Ovary (tissue), 3 donors: ENCODE results near the gene MAST3.

Source experiments
- CTCF ChIP-seq, 3 donors: fragments of 450-650 bp in 2 of 3; fragments of 200-600 bp in 1 of 3; IDR thresholded peaks; one replicate each; pipeline versions ENCODE4 v1.5.1 to v1.8.0; 2016 to 2022; ENCODE audit warnings: antibody characterized with exemption in 3 of 3, mild to moderate bottlenecking in 1 of 3
- EP300 ChIP-seq: sonication (generic); formaldehyde crosslinking; IDR thresholded peaks from one replicate; pipeline ENCODE4 v1.6.1; 2017; ENCODE audit warnings: antibody characterized with exemption
- POLR2A ChIP-seq: fragments of 450-650 bp; IDR thresholded peaks from one replicate; pipeline ENCODE4 v1.6.1; 2017; ENCODE audit warnings: antibody characterized with exemption, mild to moderate bottlenecking, moderate library complexity
- donor health status: DM: no; HTN: no; CAD: no.

- TF ChIP-seq CTCF (IDR thresholded peaks at IDR 0.05) (no peak), POLR2A (no peak), EP300 (no peak)
These were observed 60.9 kb downstream of the MAST3 start for GRCh38 chr19:18158467-18158866.
